T-helper 1 cell treated with Interleukin-12 subunit alpha and Interleukin-12 subunit beta and Interleukin-4 antibody, amounts not matched to agents 30 ng/mL and 1 ng/mL, for 36 hours (primary cell): Measurements from ENCODE around the gene TAP1. TPM values are rescaled to one million over a fixed set of nuclear protein-coding genes. Genes with fewer than 3 reads are reported as not detected.
"Not testable (repeated sequence)": the region's sequence is repeated elsewhere in the genome, so short reads cannot be mapped to it uniquely, and the experiment has no call there.

Experiments used
- intact Hi-C: fragments of 100-400 bp; cut with micrococcal nuclease; formaldehyde crosslinking; loops from one replicate; pipeline ENCODE4 v1.15.1; 2024
- total RNA-seq: library from RNA; stranded (reverse); gene quantifications from 2 replicates; pipeline ENCODE4 v1.2.3, GENCODE V29; 2022

Gene TAP1
- 506 and 509 TPM in 2 replicates for total RNA-seq

GRCh38 chr6:32853541-32854375 is at the start of gene TAP1, which contains the start of gene PSMB9:
Gene TAP1, minus strand, starts transcription at chr6:32853704. Its CDS starts 68 bp downstream, at chr6:32853636.
Gene PSMB9, plus strand, starts transcription at chr6:32854192. Its CDS starts 38 bp downstream, at chr6:32854230.
- intact Hi-C loops, result loop anchor here (1.0 to 10.0 kb wide), 11 partner anchors 9 to 1189 kb away; partner anchors contain the start of genes C6orf47, CSNK2B, CUTA and DXO

- intact Hi-C loops, result loop anchor here (2.0 kb wide), 2 partner anchors 90 to 354 kb away; no protein-coding TSS in a partner anchor
Observed at GRCh38 chr6:32895006-32895345, 41.5 kb upstream of the TAP1 start.

GRCh38 chr6:32894085-32895005 is 40.8 kb upstream of the TAP1 start:
- intact Hi-C loops, result loop anchor here (1.0 to 5.0 kb wide), 13 partner anchors 9 to 716 kb away; partner anchors contain the start of genes CUTA, HLA-DMA, HLA-DMB and HSD17B8

- intact Hi-C loops, result loop anchor here (5.0 kb wide), 1 partner anchor 311 kb away; the partner anchor contains the start of genes HSD17B8, RXRB and SLC39A7
Observed at GRCh38 chr6:32890831-32891230, 37.3 kb upstream of the TAP1 start.

- intact Hi-C loops, result loop anchor here (5.0 kb wide), 1 partner anchor 193 kb away; no protein-coding TSS in a partner anchor
Observed at GRCh38 chr6:32889533-32889932, 36.0 kb upstream of the TAP1 start.

GRCh38 chr6:32888576-32888975 is 35.1 kb upstream of the TAP1 start:
- intact Hi-C loops, result loop anchor here (5.0 kb wide), 1 partner anchor 194 kb away; no protein-coding TSS in a partner anchor

- intact Hi-C loops, result loop anchor here (5.0 kb wide), 1 partner anchor 195 kb away; no protein-coding TSS in a partner anchor
Observed at GRCh38 chr6:32887616-32888015, 34.1 kb upstream of the TAP1 start.

- intact Hi-C loops, result loop anchor here (5.0 kb wide), 1 partner anchor 195 kb away; no protein-coding TSS in a partner anchor
Observed at GRCh38 chr6:32886681-32887383, 33.3 kb upstream of the TAP1 start.

GRCh38 chr6:32885698-32886286 is 32.3 kb upstream of the TAP1 start:
- intact Hi-C loops, result loop anchor here (1.0 to 5.0 kb wide), 7 partner anchors 9 to 197 kb away; partner anchors contain the start of gene HLA-DMA

- intact Hi-C loops, result no loop called here
Observed at GRCh38 chr6:32883789-32884188, 30.3 kb upstream of the TAP1 start.

- intact Hi-C loops, result no loop called here
Observed at GRCh38 chr6:32882879-32883250, 29.4 kb upstream of the TAP1 start.

- intact Hi-C loops, result not testable (repeated sequence)
Observed at GRCh38 chr6:32880962-32881361, 27.5 kb upstream of the TAP1 start.

GRCh38 chr6:32879691-32880090 is 26.2 kb upstream of the TAP1 start:
- intact Hi-C loops, result no loop called here

- intact Hi-C loops, result no loop called here
Observed at GRCh38 chr6:32876603-32877002, 23.1 kb upstream of the TAP1 start.

GRCh38 chr6:32873947-32874346 is 20.4 kb upstream of the TAP1 start:
- intact Hi-C loops, result not testable (repeated sequence)

- intact Hi-C loops, result loop anchor here (1.0 to 5.0 kb wide), 7 partner anchors 14 to 455 kb away; partner anchors contain the start of genes PSMB8, PSMB9 and TAP2
Observed at GRCh38 chr6:32868257-32868788, 14.8 kb upstream of the TAP1 start.

- intact Hi-C loops, result loop anchor here (1.0 to 5.0 kb wide), 7 partner anchors 13 to 454 kb away; partner anchors contain the start of genes PSMB8, PSMB9 and TAP2
Observed at GRCh38 chr6:32867554-32868256, 14.2 kb upstream of the TAP1 start.

- intact Hi-C loops, result loop anchor here (5.0 kb wide), 1 partner anchor 180 kb away; no protein-coding TSS in a partner anchor
Observed at GRCh38 chr6:32867022-32867477, 13.5 kb upstream of the TAP1 start.
